ENCODE data around the gene CCDC148.

DNA sequence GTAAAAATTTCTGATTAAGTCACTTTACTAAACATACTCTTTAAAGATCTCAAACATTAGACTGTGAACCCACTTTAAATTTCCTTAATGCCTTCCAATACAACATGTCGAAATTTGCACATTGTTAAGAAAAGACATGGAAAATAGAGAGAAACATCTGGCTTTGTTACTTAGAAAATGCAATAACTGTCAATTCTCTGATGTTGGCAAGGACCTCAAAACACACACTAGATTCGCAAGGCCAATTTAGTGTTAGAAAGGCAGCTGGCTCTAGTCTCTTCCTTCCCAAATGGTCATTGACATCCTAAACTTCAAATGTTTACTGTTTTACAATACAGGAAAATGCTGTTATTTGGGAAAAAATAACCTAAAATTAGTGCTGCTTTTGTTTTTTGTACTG, 244.3 kb downstream of the CCDC148 start:
- TF ChIP-seq, protein P1, sequence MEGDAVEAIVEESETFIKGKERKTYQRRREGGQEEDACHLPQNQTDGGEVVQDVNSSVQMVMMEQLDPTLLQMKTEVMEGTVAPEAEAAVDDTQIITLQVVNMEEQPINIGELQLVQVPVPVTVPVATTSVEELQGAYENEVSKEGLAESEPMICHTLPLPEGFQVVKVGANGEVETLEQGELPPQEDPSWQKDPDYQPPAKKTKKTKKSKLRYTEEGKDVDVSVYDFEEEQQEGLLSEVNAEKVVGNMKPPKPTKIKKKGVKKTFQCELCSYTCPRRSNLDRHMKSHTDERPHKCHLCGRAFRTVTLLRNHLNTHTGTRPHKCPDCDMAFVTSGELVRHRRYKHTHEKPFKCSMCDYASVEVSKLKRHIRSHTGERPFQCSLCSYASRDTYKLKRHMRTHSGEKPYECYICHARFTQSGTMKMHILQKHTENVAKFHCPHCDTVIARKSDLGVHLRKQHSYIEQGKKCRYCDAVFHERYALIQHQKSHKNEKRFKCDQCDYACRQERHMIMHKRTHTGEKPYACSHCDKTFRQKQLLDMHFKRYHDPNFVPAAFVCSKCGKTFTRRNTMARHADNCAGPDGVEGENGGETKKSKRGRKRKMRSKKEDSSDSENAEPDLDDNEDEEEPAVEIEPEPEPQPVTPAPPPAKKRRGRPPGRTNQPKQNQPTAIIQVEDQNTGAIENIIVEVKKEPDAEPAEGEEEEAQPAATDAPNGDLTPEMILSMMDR (IDR thresholded peaks at IDR 0.05; ENCODE audit: low read depth, low read length, poor library complexity, severe bottlenecking), result no peak
- TF ChIP-seq EZH2phosphoT487 (IDR thresholded peaks at IDR 0.05; ENCODE audit: borderline replicate concordance, low read length), result no peak
